IPS-15b (cell line): ENCODE data around the gene EPRS1.

ENCODE experiments used
- H3K27me3 ChIP-seq: one replicate; pipeline ENCODE4 v1.6.1; 2013; ENCODE audit warnings: low read length; ENCODE audit not compliant: control insufficient read depth, insufficient read depth
- H3K36me3 ChIP-seq: one replicate; pipeline ENCODE4 v1.6.1; 2013; ENCODE audit warnings: low read length; ENCODE audit not compliant: control insufficient read depth, insufficient read depth
- H3K4me1 ChIP-seq: one replicate; pipeline ENCODE4 v1.6.1; 2013; ENCODE audit warnings: mild to moderate bottlenecking, low read length; ENCODE audit not compliant: control insufficient read depth, insufficient read depth
- H3K4me3 ChIP-seq: one replicate; pipeline ENCODE4 v1.5.1; 2013; ENCODE audit warnings: low read depth, low read length
- H3K9ac ChIP-seq: one replicate; pipeline ENCODE4 v1.6.1; 2013; ENCODE audit warnings: low read depth, mild to moderate bottlenecking, low read length
- H3K9me3 ChIP-seq: one replicate; pipeline ENCODE4 v1.6.1; 2013; ENCODE audit warnings: mild to moderate bottlenecking, low read length; ENCODE audit not compliant: control insufficient read depth, insufficient read depth

Gene EPRS1

DNA sequence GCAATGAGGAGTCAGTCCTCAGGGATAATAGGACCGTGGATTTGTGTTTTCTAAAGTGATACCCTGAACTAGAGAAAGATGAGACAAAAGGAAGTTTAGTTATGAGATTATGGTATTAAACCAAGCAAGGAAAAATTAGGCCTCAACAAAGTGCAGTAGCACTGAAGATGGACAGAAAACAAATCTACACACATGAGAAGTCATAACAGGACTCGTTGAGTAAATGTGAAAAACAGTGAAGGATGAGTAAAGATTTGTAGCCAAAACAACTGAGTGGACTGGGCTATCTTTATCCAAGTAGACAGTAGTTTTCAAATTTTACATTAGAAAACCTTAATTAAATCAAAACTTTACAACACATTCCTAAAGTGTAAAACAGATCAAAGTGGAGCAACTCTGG is 15.0 kb downstream of the EPRS1 start:
- H3K9ac ChIP-seq, result no peak overlapping the region
- H3K9me3 ChIP-seq, result no peaks in the 10 kb centered on the region
- peaks cover 18% of the 10 kb centered on the region for H3K36me3 ChIP-seq
- H3K27me3 ChIP-seq, result no peaks in the 10 kb centered on the region
- H3K4me3 ChIP-seq, result no peak overlapping the region
- no peaks in the 10 kb centered on the region for H3K4me1 ChIP-seq

DNA sequence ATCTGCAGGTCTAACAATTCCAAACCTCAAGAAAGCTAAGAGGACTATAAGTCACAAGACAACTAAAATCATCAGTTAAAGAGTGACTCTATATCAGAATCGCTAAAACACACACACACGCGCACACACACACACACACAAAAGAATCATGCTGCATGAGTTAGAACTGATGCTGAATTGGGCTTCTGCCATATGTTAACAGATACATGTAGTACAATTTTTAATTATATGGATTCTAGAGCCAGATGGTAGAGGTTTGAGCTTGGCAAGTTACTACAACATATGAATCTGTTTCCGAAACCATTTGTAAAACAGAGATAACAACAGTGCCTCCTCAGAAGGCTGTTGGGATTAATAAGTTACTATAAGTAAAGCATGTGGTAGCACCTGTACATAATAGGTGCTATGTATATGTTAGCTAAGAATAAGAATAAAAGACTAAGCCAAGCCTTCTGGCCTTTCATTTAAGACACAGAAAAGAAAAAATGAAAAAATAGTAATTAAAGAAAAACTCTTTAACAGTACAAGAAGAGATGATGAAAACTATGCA is 17.9 kb downstream of the EPRS1 start:
- H3K36me3 ChIP-seq, result peaks cover 18% of the 10 kb centered on the region
- no peaks in the 10 kb centered on the region for H3K4me1 ChIP-seq
- H3K9me3 ChIP-seq, result no peaks in the 10 kb centered on the region
- no peak overlapping the region for H3K4me3 ChIP-seq
- no peaks in the 10 kb centered on the region for H3K27me3 ChIP-seq
- no peak overlapping the region for H3K9ac ChIP-seq

- Histone ChIP-seq H3K36me3 (peaks cover 3% of the 10 kb centered on the region), H3K27me3 (no peaks in the 10 kb centered on the region), H3K9ac (no peak overlapping the region), H3K4me3 (no peak overlapping the region), H3K9me3 (no peaks in the 10 kb centered on the region), H3K4me1 (no peaks in the 10 kb centered on the region)
Observed at GRCh38 chr1:220019071-220019470, 27.2 kb downstream of the EPRS1 start.

DNA sequence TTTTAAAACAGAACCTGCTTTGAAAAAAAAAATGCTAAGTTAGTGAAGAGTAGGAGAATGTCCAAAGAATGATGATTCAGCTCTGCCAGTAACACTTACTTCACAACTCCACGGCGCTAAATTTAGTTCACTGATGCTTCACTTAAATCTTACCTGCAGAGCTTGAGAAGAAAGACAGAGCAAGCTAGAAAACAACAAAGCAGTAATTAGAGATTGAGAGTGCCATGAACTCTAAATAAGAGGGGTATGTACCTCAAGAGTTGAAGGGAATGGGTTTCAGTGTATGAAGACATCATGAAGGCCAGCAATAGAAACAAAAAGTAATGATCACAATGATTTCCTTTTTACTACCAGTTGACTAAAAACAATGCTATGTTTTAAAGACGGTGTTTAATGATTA is 32.8 kb downstream of the EPRS1 start:
- Histone ChIP-seq H3K4me1 (no peaks in the 10 kb centered on the region), H3K4me3 (no peak overlapping the region), H3K9ac (no peak overlapping the region), H3K36me3 (peaks cover 4% of the 10 kb centered on the region), H3K9me3 (no peaks in the 10 kb centered on the region), H3K27me3 (no peaks in the 10 kb centered on the region)

DNA sequence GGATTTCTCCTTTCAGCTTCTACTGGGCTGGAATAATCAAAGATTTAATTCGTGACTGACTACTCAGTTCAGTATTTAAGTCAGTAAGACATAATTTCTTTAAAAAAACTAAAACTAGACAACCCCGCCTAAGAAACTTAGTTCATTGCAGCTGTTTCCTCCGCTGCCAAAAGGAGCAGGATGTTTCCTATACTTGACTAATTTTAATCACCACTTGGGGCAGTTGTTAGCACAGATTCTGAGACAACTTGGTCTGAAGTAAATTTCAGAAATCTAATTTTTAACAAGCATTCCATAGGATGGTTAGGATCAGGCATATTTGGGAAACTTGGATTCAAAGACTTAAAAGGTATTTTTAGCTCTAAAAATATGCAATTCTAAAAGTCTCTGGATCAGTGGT is 34.0 kb downstream of the EPRS1 start:
- no peak overlapping the region for H3K4me3 ChIP-seq
- H3K9me3 ChIP-seq, result no peaks in the 10 kb centered on the region
- H3K27me3 ChIP-seq, result no peaks in the 10 kb centered on the region
- H3K9ac ChIP-seq, result no peak overlapping the region
- H3K4me1 ChIP-seq, result no peaks in the 10 kb centered on the region
- H3K36me3 ChIP-seq, result peaks cover 4% of the 10 kb centered on the region

DNA sequence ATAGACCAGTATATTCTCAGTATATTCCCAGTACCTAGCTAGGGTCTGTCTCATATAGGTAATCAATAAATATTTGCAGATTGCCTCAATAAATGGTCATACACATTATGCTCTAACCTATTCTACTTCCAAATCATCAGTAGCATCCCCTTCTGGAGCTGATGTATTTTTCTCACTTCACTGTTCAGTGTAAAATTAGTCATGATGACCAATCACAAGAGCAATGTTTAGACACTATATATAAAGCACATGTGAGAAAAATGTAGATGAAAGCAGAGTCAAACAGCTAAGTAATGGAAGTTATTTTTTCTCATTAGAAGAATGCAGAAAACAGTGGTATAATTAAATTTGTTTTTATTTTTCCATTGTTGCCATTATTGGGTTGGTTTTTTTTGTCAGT is 34.7 kb downstream of the EPRS1 start:
- Histone ChIP-seq H3K4me3 (no peak overlapping the region), H3K9ac (no peak overlapping the region), H3K4me1 (no peaks in the 10 kb centered on the region), H3K27me3 (no peaks in the 10 kb centered on the region), H3K36me3 (peaks cover 4% of the 10 kb centered on the region), H3K9me3 (no peaks in the 10 kb centered on the region)

DNA sequence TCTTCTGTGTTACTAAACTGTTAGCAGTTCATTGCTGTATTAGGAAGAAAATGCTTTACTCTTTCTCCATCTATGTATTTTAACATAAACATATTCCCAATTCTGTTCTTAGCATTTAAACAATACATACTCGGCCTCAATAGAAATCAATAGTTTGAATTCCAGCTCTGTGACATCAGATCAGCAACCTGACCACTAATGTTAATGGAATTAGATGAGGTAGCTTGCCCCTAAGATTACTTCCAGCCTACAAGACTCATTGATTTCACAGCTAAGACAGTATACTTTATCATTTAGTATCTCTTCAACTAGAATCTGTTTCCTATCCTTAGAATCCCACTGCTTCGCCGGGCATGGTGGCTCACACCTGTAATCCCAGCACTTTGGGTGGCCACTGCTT is 38.9 kb downstream of the EPRS1 start:
- H3K9me3 ChIP-seq, result no peaks in the 10 kb centered on the region
- H3K36me3 ChIP-seq, result no peaks in the 10 kb centered on the region

DNA sequence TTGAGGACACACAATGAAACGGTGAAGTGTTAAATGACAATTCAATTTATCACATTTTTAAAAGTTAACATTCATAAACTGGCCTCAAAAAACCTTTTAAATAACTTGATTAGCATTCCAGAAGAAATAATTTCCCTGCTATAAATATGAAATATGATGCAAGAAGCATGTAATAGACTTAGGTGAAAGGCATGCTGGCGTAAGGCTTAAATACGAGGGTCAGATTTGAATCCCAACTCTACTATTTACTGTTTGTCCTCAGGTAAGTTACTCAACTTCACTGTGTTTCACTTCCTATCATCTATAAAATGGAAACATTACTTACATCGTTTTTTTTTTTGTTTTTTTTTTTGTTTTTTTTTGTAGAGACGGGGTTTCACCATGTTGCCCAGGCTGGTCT is 40.8 kb downstream of the EPRS1 start:
- Histone ChIP-seq H3K9me3 (no peaks in the 10 kb centered on the region), H3K4me3 (no peak overlapping the region), H3K27me3 (no peaks in the 10 kb centered on the region), H3K36me3 (no peaks in the 10 kb centered on the region), H3K4me1 (no peaks in the 10 kb centered on the region), H3K9ac (no peak overlapping the region)

More for the DNA sequence above, 38.9 kb downstream of the EPRS1 start:
- Histone ChIP-seq H3K4me3 (no peak overlapping the region), H3K4me1 (no peaks in the 10 kb centered on the region), H3K27me3 (no peaks in the 10 kb centered on the region), H3K9ac (no peak overlapping the region)

GRCh38 chr1:220003610-220004299 is 42.5 kb downstream of the EPRS1 start:
- Histone ChIP-seq H3K36me3 (no peaks in the 10 kb centered on the region), H3K27me3 (no peaks in the 10 kb centered on the region), H3K9ac (no peak overlapping the region)

GRCh38 chr1:220003015-220003414 is 43.3 kb downstream of the EPRS1 start:
- no peaks in the 10 kb centered on the region for H3K4me1 ChIP-seq
- H3K4me3 ChIP-seq, result no peak overlapping the region
- H3K9me3 ChIP-seq, result no peaks in the 10 kb centered on the region
- no peaks in the 10 kb centered on the region for H3K36me3 ChIP-seq
- no peaks in the 10 kb centered on the region for H3K27me3 ChIP-seq
- no peak overlapping the region for H3K9ac ChIP-seq

More at GRCh38 chr1:220003610-220004299, 42.5 kb downstream of the EPRS1 start:
- no peaks in the 10 kb centered on the region for H3K9me3 ChIP-seq
- no peak overlapping the region for H3K4me3 ChIP-seq
- no peaks in the 10 kb centered on the region for H3K4me1 ChIP-seq

DNA sequence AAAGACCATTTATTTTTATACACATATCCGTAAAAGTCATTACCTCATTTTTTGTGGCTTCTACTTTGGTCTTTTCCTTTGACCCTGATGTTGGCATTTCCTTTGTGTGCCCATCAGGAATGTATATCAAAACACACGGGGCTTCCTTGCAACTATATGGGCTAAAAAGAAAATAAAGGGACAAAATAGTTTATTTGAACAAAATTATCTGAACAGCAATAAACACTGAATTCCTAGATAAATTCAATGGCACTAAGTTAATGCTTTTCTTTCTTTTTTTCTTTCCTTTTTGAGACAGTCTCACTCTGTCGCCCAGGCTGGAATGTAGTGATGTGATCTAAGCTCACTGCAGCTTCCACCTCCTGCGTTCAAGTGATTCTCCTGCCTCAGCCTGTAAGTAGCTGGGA is 45.2 kb downstream of the EPRS1 start:
- H3K9ac ChIP-seq, result no peak overlapping the region
- H3K27me3 ChIP-seq, result no peaks in the 10 kb centered on the region
- H3K36me3 ChIP-seq, result no peaks in the 10 kb centered on the region

DNA sequence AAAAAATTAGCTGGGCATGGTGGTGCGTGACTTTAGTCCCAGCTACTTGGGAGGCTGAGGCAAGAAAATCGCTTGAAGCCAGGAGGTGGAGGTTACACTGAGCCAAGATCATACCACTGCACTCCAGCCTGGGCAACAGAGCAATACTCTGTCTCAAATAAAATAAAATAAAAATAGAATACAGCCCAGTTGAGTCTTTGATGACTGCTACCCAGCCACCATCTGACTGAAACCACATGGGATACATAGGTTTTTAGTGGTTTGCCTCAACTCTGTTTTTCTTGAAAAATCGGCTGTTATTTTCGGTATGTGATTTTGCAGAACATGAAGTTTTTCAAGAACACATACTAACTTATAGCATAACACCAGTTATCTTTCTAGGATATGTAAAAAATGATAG is 46.5 kb downstream of the EPRS1 start:
- Histone ChIP-seq H3K4me1 (no peaks in the 10 kb centered on the region), H3K9me3 (no peaks in the 10 kb centered on the region), H3K27me3 (no peaks in the 10 kb centered on the region), H3K4me3 (no peak overlapping the region), H3K36me3 (no peaks in the 10 kb centered on the region), H3K9ac (no peak overlapping the region)

More for the DNA sequence above, 45.2 kb downstream of the EPRS1 start:
- no peaks in the 10 kb centered on the region for H3K4me1 ChIP-seq
- H3K4me3 ChIP-seq, result no peak overlapping the region
- no peaks in the 10 kb centered on the region for H3K9me3 ChIP-seq
